ENCODE measurements around the gene CPN2.
A peak's percentile ranks its signal among the peaks of the same experiment; 100 is the strongest.

CPN2 gene

GRCh38 chr3:194350726-194351071 lies 429 bp downstream of the CPN2 start:
- no peak for DNase-seq

- DNase-seq, result no peak
These were observed 2.8 kb downstream of the CPN2 start for GRCh38 chr3:194348354-194348753.

- DNase-seq, result no peak
These were observed 4.5 kb downstream of the CPN2 start for GRCh38 chr3:194346621-194347020.

- no peak for DNase-seq
These were observed 5.1 kb downstream of the CPN2 start for GRCh38 chr3:194346035-194346434.

- peak; percentile 41 to 67 (median 60) for DNase-seq
These were observed 7.1 kb downstream of the CPN2 start for GRCh38 chr3:194344012-194344411.

GRCh38 chr3:194343561-194343893 lies 7.6 kb downstream of the CPN2 start:
- DNase-seq, result no peak

- no peak for DNase-seq
These were observed 8.1 kb downstream of the CPN2 start for GRCh38 chr3:194342861-194343560.

- DNase-seq, result no peak
These were observed 10.2 kb downstream of the CPN2 start for GRCh38 chr3:194340757-194341400.

GRCh38 chr3:194339840-194340239 lies 11.3 kb downstream of the CPN2 start:
- no peak for DNase-seq

- no peak for DNase-seq
These were observed 11.8 kb downstream of the CPN2 start for GRCh38 chr3:194339356-194339755.

- no peak for DNase-seq
These were observed 13.0 kb downstream of the CPN2 start for GRCh38 chr3:194337965-194338753.

GRCh38 chr3:194336601-194337355 lies 14.3 kb downstream of the CPN2 start:
- DNase-seq, result no peak

GRCh38 chr3:194333981-194334320 lies 17.2 kb downstream of the CPN2 start:
- DNase-seq, result no peak

- no peak for DNase-seq
These were observed 17.7 kb downstream of the CPN2 start for GRCh38 chr3:194333212-194333980.

- no peak for DNase-seq
These were observed 18.3 kb downstream of the CPN2 start for GRCh38 chr3:194332858-194333211.

- DNase-seq, result no peak
These were observed 20.5 kb downstream of the CPN2 start for GRCh38 chr3:194330579-194330978.

GRCh38 chr3:194330160-194330559 lies 21.0 kb downstream of the CPN2 start:
- no peak for DNase-seq

GRCh38 chr3:194329583-194329965 lies 21.6 kb downstream of the CPN2 start:
- DNase-seq, result no peak

GRCh38 chr3:194328942-194329582 lies 22.1 kb downstream of the CPN2 start:
- DNase-seq, result no peak

- no peak for DNase-seq
These were observed 23.0 kb downstream of the CPN2 start for GRCh38 chr3:194328053-194328657.

GRCh38 chr3:194327218-194328052 lies 23.7 kb downstream of the CPN2 start:
- DNase-seq, result no peak
